Endodermal cell (in vitro differentiated cells): ENCODE measurements around the gene ENPEP. TPM values are rescaled to one million over a fixed set of nuclear protein-coding genes. Genes with fewer than 3 reads are reported as not detected.

Source experiments
- DNase-seq: peaks from one replicate; pipeline ENCODE4 v3.0.0-alpha.2; 2017
- H3K27ac ChIP-seq: 2 replicates; pipeline ENCODE4 v1.5.1; 2013; ENCODE audit warnings: mild to moderate bottlenecking, low read depth, low read length, moderate library complexity
- H3K27me3 ChIP-seq: 2 replicates; pipeline ENCODE4 v1.6.1; 2013; ENCODE audit warnings: mild to moderate bottlenecking, low read length, moderate library complexity; ENCODE audit not compliant: insufficient read depth, control insufficient read depth, poor library complexity, severe bottlenecking
- H3K36me3 ChIP-seq: 2 replicates; pipeline ENCODE4 v1.7.0; 2013; ENCODE audit warnings: mild to moderate bottlenecking, low read length, moderate library complexity; ENCODE audit not compliant: control insufficient read depth, insufficient read depth
- H3K4me1 ChIP-seq: one replicate; pipeline ENCODE4 v1.7.0; 2013; ENCODE audit warnings: low read length; ENCODE audit not compliant: control insufficient read depth, insufficient read depth
- H3K4me3 ChIP-seq: 2 replicates; pipeline ENCODE4 v1.5.1; 2013; ENCODE audit warnings: mild to moderate bottlenecking, low read length, moderate library complexity
- H3K9ac ChIP-seq: 2 replicates; pipeline ENCODE4 v1.6.1; 2013; ENCODE audit warnings: mild to moderate bottlenecking, low read length, moderate library complexity; ENCODE audit not compliant: poor library complexity, severe bottlenecking; ENCODE audit errors: extremely low read depth
- H3K9me3 ChIP-seq: 2 replicates; pipeline ENCODE4 v1.6.1; 2013; ENCODE audit warnings: mild to moderate bottlenecking, low read length, moderate library complexity; ENCODE audit not compliant: control insufficient read depth
- H3K27ac Mint-ChIP-seq: 2 replicates; pipeline ENCODE4 v1.8.0; 2020; ENCODE audit warnings: mixed read lengths
- H3K27me3 Mint-ChIP-seq: 2 replicates; pipeline ENCODE4 v1.8.0; 2021; ENCODE audit warnings: mild to moderate bottlenecking, mixed read lengths; ENCODE audit not compliant: insufficient read depth
- H3K36me3 Mint-ChIP-seq: 2 replicates; pipeline ENCODE4 v1.8.0; 2020; ENCODE audit warnings: low read depth, mixed read lengths
- H3K4me1 Mint-ChIP-seq: 2 replicates; pipeline ENCODE4 v1.8.0; 2020; ENCODE audit warnings: mixed read lengths
- H3K4me3 Mint-ChIP-seq: 2 replicates; pipeline ENCODE4 v1.8.0; 2020; ENCODE audit warnings: mild to moderate bottlenecking, moderate library complexity, mixed read lengths
- H3K9me3 Mint-ChIP-seq: 2 replicates; pipeline ENCODE4 v1.8.0; 2020; ENCODE audit warnings: mild to moderate bottlenecking, mixed read lengths
- WGBS, 2 experiments: methylation state at CpG; one replicate each; pipeline versions ENCODE4 v1.1.5 to v1.1.7; 2013; ENCODE audit warnings: missing lambda C conversion rate in 2 of 2, mixed read lengths in 1 of 2; ENCODE audit not compliant: insufficient coverage in 1 of 2, insufficient read length in 1 of 2; 5-methylcytosine and 5-hydroxymethylcytosine counted together
- total RNA-seq, 2 donors: library from RNA; stranded (reverse); fragmentation: NEBNext Ultra II Directional in 1 of 2; extraction: Animal tissue kit (Norgen Biotek cat#: 25700) in 1 of 2; gene quantifications; 2 replicates in 1 of 2; 3 replicates in 1 of 2; pipeline ENCODE4 v1.2.1, GENCODE V29; 2021
- TF ChIP-seq, protein P1 (sequence below): fragments of 200-600 bp; sonication (generic); conservative IDR thresholded peaks from 2 replicates; pipeline ENCODE4 v1.5.0; 2021; ENCODE audit warnings: antibody characterized with exemption, mild to moderate bottlenecking

ENPEP gene
- total RNA-seq, 2 donors from 2014 or later, result 4.6 to 9.4 TPM

DNA sequence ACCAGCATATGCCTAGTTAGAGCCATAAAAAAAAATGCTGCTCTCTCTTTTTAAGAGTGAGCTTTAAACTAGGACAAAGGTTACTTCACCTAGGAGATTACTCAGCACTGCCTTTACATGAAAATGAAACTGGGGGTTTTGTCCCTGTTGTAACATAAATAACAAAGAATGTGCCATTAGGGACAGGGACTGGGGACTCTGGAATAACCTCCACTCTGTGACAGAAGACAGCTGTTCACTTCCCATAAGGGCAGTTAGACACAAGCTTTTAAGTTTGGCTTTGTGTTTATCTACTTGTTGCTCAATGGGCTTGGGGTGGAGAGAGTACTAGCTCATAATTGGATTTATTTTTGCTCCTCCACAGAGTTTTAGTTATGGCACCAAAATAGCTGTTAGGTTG lies 11.9 kb downstream of the ENPEP start:
- no peak overlapping the region for H3K9ac ChIP-seq
- peaks cover 19% of the 10 kb centered on the region for H3K4me1 Mint-ChIP-seq
- TF ChIP-seq, protein P1, sequence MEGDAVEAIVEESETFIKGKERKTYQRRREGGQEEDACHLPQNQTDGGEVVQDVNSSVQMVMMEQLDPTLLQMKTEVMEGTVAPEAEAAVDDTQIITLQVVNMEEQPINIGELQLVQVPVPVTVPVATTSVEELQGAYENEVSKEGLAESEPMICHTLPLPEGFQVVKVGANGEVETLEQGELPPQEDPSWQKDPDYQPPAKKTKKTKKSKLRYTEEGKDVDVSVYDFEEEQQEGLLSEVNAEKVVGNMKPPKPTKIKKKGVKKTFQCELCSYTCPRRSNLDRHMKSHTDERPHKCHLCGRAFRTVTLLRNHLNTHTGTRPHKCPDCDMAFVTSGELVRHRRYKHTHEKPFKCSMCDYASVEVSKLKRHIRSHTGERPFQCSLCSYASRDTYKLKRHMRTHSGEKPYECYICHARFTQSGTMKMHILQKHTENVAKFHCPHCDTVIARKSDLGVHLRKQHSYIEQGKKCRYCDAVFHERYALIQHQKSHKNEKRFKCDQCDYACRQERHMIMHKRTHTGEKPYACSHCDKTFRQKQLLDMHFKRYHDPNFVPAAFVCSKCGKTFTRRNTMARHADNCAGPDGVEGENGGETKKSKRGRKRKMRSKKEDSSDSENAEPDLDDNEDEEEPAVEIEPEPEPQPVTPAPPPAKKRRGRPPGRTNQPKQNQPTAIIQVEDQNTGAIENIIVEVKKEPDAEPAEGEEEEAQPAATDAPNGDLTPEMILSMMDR, result no peak
- no peak overlapping the region for H3K27ac Mint-ChIP-seq
- no peak for DNase-seq
- H3K9me3 ChIP-seq, result no peaks in the 10 kb centered on the region
- H3K9me3 Mint-ChIP-seq, result no peaks in the 10 kb centered on the region
- no peak overlapping the region for H3K4me3 Mint-ChIP-seq
- peaks cover 5% of the 10 kb centered on the region for H3K36me3 ChIP-seq
- H3K27ac ChIP-seq, result no peak overlapping the region
- H3K36me3 Mint-ChIP-seq, result no peaks in the 10 kb centered on the region
- H3K4me3 ChIP-seq, result no peak overlapping the region
- H3K4me1 ChIP-seq, result peaks cover 3% of the 10 kb centered on the region
- H3K27me3 Mint-ChIP-seq, result no peaks in the 10 kb centered on the region
- no peaks in the 10 kb centered on the region for H3K27me3 ChIP-seq

DNA sequence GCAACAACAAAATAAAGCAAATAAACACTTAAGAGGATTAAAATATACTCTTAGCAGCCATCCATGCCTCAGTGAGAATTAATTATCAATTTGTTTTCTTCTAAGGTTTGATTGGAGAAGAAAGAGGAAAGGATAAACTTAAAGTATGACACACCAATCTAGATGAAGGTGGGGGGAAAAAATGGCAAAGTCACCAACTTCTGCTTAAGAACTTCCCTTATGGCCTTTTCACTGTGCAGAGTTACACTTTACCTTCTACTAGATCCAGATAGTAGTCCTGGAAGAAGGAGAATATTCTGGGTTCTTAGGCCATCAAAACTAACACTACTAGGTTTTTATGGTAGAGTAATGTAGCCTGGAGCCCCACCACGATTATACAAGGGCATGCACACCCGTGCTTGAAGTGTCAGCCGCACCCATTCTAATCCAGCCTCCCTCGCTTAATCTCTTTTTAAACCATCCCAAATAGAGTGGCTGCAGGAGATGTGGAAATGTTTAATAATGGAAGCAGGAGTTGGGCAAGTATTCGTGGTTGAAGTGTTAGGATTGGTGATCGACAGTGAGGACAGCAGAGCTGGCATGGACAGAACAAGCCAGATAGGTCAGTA lies 14.1 kb downstream of the ENPEP start:
- Mint-ChIP-seq H3K36me3 (no peaks in the 10 kb centered on the region), H3K27me3 (no peaks in the 10 kb centered on the region), H3K4me1 (peaks cover 19% of the 10 kb centered on the region), H3K27ac (no peak overlapping the region), H3K9me3 (no peaks in the 10 kb centered on the region), H3K4me3 (no peak overlapping the region)
- WGBS, 2 experiments, result 87 to 90% methylated on average over 3 to 6 of the region's 6 CpGs
- H3K36me3 ChIP-seq, result peaks cover 5% of the 10 kb centered on the region
- no peaks in the 10 kb centered on the region for H3K9me3 ChIP-seq
- no peak for DNase-seq
- TF ChIP-seq, protein P1, result no peak
- H3K4me1 ChIP-seq, result peaks cover 3% of the 10 kb centered on the region
- no peak overlapping the region for H3K9ac ChIP-seq
- H3K27ac ChIP-seq, result no peak overlapping the region
- H3K27me3 ChIP-seq, result no peaks in the 10 kb centered on the region
- no peak overlapping the region for H3K4me3 ChIP-seq

DNA sequence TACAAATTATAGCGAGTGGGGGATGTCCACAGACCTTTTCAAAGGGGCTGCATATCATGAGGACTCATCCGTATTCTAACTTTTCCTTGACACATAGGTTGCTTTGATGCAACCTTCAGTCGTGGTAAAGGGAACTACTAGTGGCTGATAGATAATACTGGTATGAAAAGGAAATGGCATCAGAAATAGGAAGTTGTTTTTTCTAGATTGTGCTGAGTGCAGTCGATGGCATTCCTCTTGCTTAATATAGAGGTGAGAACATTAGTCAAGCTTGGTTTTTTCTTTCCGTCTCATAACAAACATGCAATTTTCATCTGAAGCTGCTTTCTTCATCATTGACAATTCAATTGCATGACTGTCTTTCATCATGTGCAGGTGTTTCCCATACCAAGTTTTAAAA lies 16.6 kb downstream of the ENPEP start:
- Histone ChIP-seq H3K27me3 (no peaks in the 10 kb centered on the region), H3K36me3 (peaks cover 5% of the 10 kb centered on the region), H3K4me3 (no peak overlapping the region), H3K9ac (no peak overlapping the region), H3K27ac (no peak overlapping the region), H3K4me1 (peaks cover 3% of the 10 kb centered on the region), H3K9me3 (no peaks in the 10 kb centered on the region)
- no peaks in the 10 kb centered on the region for H3K9me3 Mint-ChIP-seq
- no peaks in the 10 kb centered on the region for H3K27me3 Mint-ChIP-seq
- H3K36me3 Mint-ChIP-seq, result no peaks in the 10 kb centered on the region
- TF ChIP-seq, protein P1, result no peak
- H3K4me1 Mint-ChIP-seq, result peaks cover 10% of the 10 kb centered on the region
- H3K4me3 Mint-ChIP-seq, result no peak overlapping the region
- DNase-seq, result no peak
- WGBS, 2 experiments, result 85 to 95% methylated on average over 5 of the region's 5 CpGs
- H3K27ac Mint-ChIP-seq, result no peak overlapping the region
